Spleen (tissue), 11 donors: ENCODE measurements around the gene DIP2C. TPM values are rescaled to one million over a fixed set of nuclear protein-coding genes. Genes with fewer than 3 reads are reported as not detected.

ENCODE experiments used
- DNase-seq: peaks from one replicate; pipeline ENCODE4 v3.0.0-alpha.2; 2020
- H3K27ac ChIP-seq, 8 donors: fragments of 200-600 bp; sonication (generic) in 7 of 8; 1 replicate in 4 of 8; 2 replicates in 4 of 8; pipeline versions ENCODE4 v1.5.0 to v1.8.0; 2016 to 2021; ENCODE audit warnings: inconsistent platforms in 4 of 8, mild to moderate bottlenecking in 4 of 8, moderate library complexity in 1 of 8
- H3K27me3 ChIP-seq, 7 donors: fragments of 200-600 bp; sonication (generic) in 6 of 7; replicated peaks in 1 of 7; 1 replicate in 4 of 7; 2 replicates in 3 of 7; pipeline versions ENCODE4 v1.5.0 to v1.8.0; 2016 to 2021; ENCODE audit warnings: inconsistent platforms in 3 of 7, mild to moderate bottlenecking in 1 of 7
- H3K36me3 ChIP-seq, 6 donors: fragments of 200-600 bp; sonication (generic) in 5 of 6; 1 replicate in 4 of 6; 2 replicates in 2 of 6; pipeline versions ENCODE4 v1.5.0 to v1.8.0; 2016 to 2021; ENCODE audit warnings: inconsistent platforms in 2 of 6
- H3K4me1 ChIP-seq, 6 donors: fragments of 200-600 bp; sonication (generic) in 5 of 6; 1 replicate in 3 of 6; 2 replicates in 3 of 6; pipeline versions ENCODE4 v1.5.0 to v1.8.0; 2016 to 2021; ENCODE audit warnings: inconsistent platforms in 3 of 6
- H3K4me3 ChIP-seq, 8 donors: fragments of 200-600 bp; sonication (generic) in 7 of 8; 1 replicate in 4 of 8; 2 replicates in 4 of 8; pipeline versions ENCODE4 v1.5.0 to v1.8.0; 2016 to 2021; ENCODE audit warnings: inconsistent platforms in 4 of 8, mild to moderate bottlenecking in 4 of 8, moderate library complexity in 2 of 8
- H3K9me3 ChIP-seq, 8 donors: fragments of 200-600 bp; sonication (generic) in 7 of 8; 1 replicate in 4 of 8; 2 replicates in 4 of 8; pipeline versions ENCODE4 v1.5.0 to v1.8.0; 2016 to 2021; ENCODE audit warnings: inconsistent platforms in 4 of 8
- CTCF ChIP-seq, 11 experiments: fragments of 200-600 bp in 7 of 11; fragments of 450-650 bp in 4 of 11; sonication (generic) in 4 of 11; IDR thresholded peaks in 8 of 11; conservative IDR thresholded peaks in 3 of 11; 1 replicate in 7 of 11; 2 replicates in 4 of 11; pipeline versions ENCODE4 v1.4.0 to v1.8.0; 2016 to 2021; ENCODE audit warnings: antibody characterized with exemption in 11 of 11, inconsistent platforms in 4 of 11, mild to moderate bottlenecking in 1 of 11
- POLR2A ChIP-seq, 3 donors: fragments of 450-650 bp; IDR thresholded peaks; one replicate each; pipeline ENCODE4 v1.5.1; 2017; ENCODE audit warnings: antibody characterized with exemption in 3 of 3, mild to moderate bottlenecking in 1 of 3
- POLR2AphosphoS5 ChIP-seq, 3 donors: sonication (generic); formaldehyde crosslinking; IDR thresholded peaks; one replicate each; pipeline ENCODE4 v1.5.1; 2017; ENCODE audit warnings: antibody characterized with exemption in 3 of 3
- WGBS, 5 donors: extraction: QIAGEN DNeasy Blood & Tissue Kit in 3 of 5; methylation state at CpG; one replicate each; pipeline versions ENCODE4 v1.1.5 to v1.1.7; 2013 to 2018; 5-methylcytosine and 5-hydroxymethylcytosine counted together
- intact Hi-C: fragments of 100-400 bp; cut with DNase I; formaldehyde crosslinking; loops from one replicate; pipeline ENCODE4 v1.15.0; 2023; ENCODE audit warnings: low total_unique reads
- polyA plus RNA-seq, 3 donors: library from polyadenylated mRNA; stranded (reverse); fragments of 200-250 nt; gene quantifications; one replicate each; pipeline ENCODE4 v1.2.1, GENCODE V29; 2013
- total RNA-seq, 7 donors: library from RNA; depleted of rRNA in 3 of 7; stranded (reverse); fragments of >200 nt in 3 of 7; fragmentation: NEBNext Ultra II Directional in 4 of 7; extraction: Animal tissue kit (Norgen Biotek cat#: 25700) in 4 of 7; gene quantifications; one replicate each; pipeline versions ENCODE4 v1.1.0 to v1.2.1, GENCODE V29; 2016 to 2021
- donor health status: healthy with polysubstance abuse.
- donor health status: DM: no; HTN: no; CAD: no; lungs with moderate emphysema.
- donor health status: DM: no; HTN: no; CAD: no.
- donor health status: Bipolar disorder and iron deficiency.
- donor health status: healthy.
- donor health status: DM: no; HTN: no; CAD: no.
- donor health status: DM: yes; HTN: yes; CAD: no.

The DIP2C gene
- total and polyA plus RNA-seq, 10 donors, result 2.2 to 13.1 (median 9.0) TPM

DNA sequence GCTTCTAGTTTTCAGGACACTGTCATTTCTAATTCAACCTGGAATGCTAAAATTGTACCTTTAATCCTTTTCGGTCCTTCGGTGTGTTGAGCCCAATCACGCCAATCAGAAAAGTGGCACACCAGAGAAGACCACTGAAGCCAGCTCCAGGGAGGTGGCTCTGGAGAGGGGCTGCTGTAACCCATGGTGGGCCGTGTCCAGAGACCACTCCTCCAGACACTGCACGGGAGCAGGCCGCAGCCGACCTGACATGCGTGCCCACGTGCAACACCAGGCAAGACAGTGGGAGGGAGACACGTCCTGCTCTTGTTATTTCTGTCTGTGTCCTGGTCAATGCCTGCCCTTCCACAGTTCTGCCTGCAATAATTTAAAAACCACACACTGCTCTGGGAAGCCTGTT is 308.1 kb downstream of the DIP2C start:
- WGBS, 5 donors, result 92 to 96% (median 94%) methylated on average over 10 of the region's 10 CpGs
- H3K36me3 ChIP-seq, result peaks cover 0 to 73% (median 5%) of the 10 kb centered on the region in 6 donors

GRCh38 chr10:380313-380940 is 309.0 kb downstream of the DIP2C start:
- 87 to 93% (median 92%) methylated on average over 17 of the region's 17 CpGs for WGBS, 5 donors
- Histone ChIP-seq H3K4me1 (no peaks in the 10 kb centered on the region), H3K4me3 (no peak overlapping the region), H3K27ac (no peak overlapping the region), H3K9me3 (no peaks in the 10 kb centered on the region), H3K36me3 (peaks cover 0 to 72% (median 5%) of the 10 kb centered on the region in 6 donors), H3K27me3 (no peaks in the 10 kb centered on the region)
- DNase-seq, result no peak
- intact Hi-C loops, result no loop called here
- TF ChIP-seq POLR2AphosphoS5 (IDR thresholded peaks at IDR 0.05), result no peak
- no peak for TF ChIP-seq POLR2A (IDR thresholded peaks at IDR 0.05)
- TF ChIP-seq CTCF (IDR thresholded peaks at IDR 0.05 in 8 of 11, conservative IDR thresholded peaks at IDR 0.05 in 3 of 11), result no peak

More for the DNA sequence above, 308.1 kb downstream of the DIP2C start:
- Histone ChIP-seq H3K9me3 (no peaks in the 10 kb centered on the region), H3K27me3 (no peaks in the 10 kb centered on the region), H3K4me1 (no peaks in the 10 kb centered on the region), H3K27ac (peak overlapping the region in 1 of 8 donors; percentile 63), H3K4me3 (no peak overlapping the region)
- DNase-seq, result no peak
- intact Hi-C loops, result no loop called here
- TF ChIP-seq CTCF (IDR thresholded peaks at IDR 0.05 in 8 of 11, conservative IDR thresholded peaks at IDR 0.05 in 3 of 11) (no peak), POLR2A (IDR thresholded peaks at IDR 0.05) (no peak), POLR2AphosphoS5 (IDR thresholded peaks at IDR 0.05) (no peak)

DNA sequence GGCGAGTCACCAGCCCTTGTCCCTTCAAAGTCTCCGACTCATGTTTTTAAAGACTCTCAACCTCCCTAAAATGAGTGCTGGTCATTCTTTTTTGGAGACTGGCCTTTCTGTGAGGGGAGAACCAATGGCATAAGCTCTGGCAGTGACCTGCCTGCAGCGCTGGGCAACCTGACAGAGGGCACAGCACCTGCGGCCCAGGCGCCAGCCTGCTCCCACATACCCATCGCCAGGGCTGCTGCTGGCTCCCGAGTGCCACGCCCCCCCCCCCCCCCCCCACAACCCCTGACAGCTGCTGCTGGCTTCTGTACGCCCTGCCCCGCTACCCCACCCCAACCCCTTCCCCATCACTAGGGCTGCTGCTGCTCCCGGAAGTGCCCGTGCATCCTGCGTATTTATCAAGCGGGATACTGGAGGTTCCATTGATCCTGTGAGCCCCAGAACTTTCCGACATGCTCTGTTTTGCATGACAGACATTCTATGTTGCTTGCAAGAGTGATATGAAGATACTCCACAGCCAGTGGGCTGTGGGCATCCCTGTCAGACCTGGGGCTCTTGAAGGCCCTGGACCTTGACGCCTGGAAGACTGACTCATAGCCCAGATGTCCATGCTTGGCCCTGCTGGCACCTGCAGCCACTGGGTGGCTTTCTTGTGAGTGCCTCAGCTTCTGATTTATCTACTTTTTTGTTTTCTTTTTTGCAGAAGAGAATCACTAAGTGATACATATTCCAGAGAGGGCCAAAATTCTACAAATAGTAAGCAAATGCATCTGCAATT is 310.4 kb downstream of the DIP2C start:
- no peaks in the 10 kb centered on the region for H3K9me3 ChIP-seq
- H3K27ac ChIP-seq, result no peak overlapping the region
- H3K27me3 ChIP-seq, result no peaks in the 10 kb centered on the region
- WGBS, 5 donors, result 89 to 97% (median 96%) methylated on average over 15 to 16 of the region's 16 CpGs
- DNase-seq, result no peak
- intact Hi-C loops, result no loop called here
- no peaks in the 10 kb centered on the region for H3K4me1 ChIP-seq
- H3K4me3 ChIP-seq, result no peak overlapping the region
- TF ChIP-seq CTCF (IDR thresholded peaks at IDR 0.05 in 8 of 11, conservative IDR thresholded peaks at IDR 0.05 in 3 of 11) (no peak), POLR2AphosphoS5 (IDR thresholded peaks at IDR 0.05) (no peak), POLR2A (IDR thresholded peaks at IDR 0.05) (no peak)
- peaks cover 0 to 69% (median 4%) of the 10 kb centered on the region in 6 donors for H3K36me3 ChIP-seq

GRCh38 chr10:378230-378929 is 311.1 kb downstream of the DIP2C start:
- DNase-seq, result no peak
- intact Hi-C loops, result no loop called here
- no peak overlapping the region for H3K27ac ChIP-seq
- TF ChIP-seq POLR2A (IDR thresholded peaks at IDR 0.05) (no peak), CTCF (IDR thresholded peaks at IDR 0.05 in 8 of 11, conservative IDR thresholded peaks at IDR 0.05 in 3 of 11) (no peak), POLR2AphosphoS5 (IDR thresholded peaks at IDR 0.05) (no peak)
- H3K4me1 ChIP-seq, result no peaks in the 10 kb centered on the region
- no peaks in the 10 kb centered on the region for H3K9me3 ChIP-seq
- H3K36me3 ChIP-seq, result peaks cover 0 to 62% (median 3%) of the 10 kb centered on the region in 6 donors
- 89 to 93% (median 92%) methylated on average over 14 of the region's 14 CpGs for WGBS, 5 donors
- no peaks in the 10 kb centered on the region for H3K27me3 ChIP-seq
- no peak overlapping the region for H3K4me3 ChIP-seq
